ENCODE data around the gene DNER. TPM values are rescaled to one million over a fixed set of nuclear protein-coding genes. Genes with fewer than 3 reads are reported as not detected.
A peak's percentile ranks its signal among the peaks of the same experiment; 100 is the strongest.
"Not testable (repeated sequence)": the region's sequence is repeated elsewhere in the genome, so short reads cannot be mapped to it uniquely, and the experiment has no call there.

The DNER gene
- polyA plus RNA-seq, 12 donors, result 1.2 to 6.9 (median 2.2) TPM; not detected in 2

- DNase-seq, result no peak
These were observed 5.7 kb upstream of the DNER start for GRCh38 chr2:229719926-229720647.

GRCh38 chr2:229718057-229718456 is 3.7 kb upstream of the DNER start:
- no peak for DNase-seq

GRCh38 chr2:229715895-229716507 is 1.6 kb upstream of the DNER start:
- no peak for DNase-seq

GRCh38 chr2:229714736-229715541 is 584 bp upstream of the DNER start:
- peak; percentile 64 for DNase-seq

GRCh38 chr2:229713371-229714079 is 830 bp downstream of the DNER start:
- DNase-seq, result no peak

- DNase-seq, result no peak
These were observed 2.2 kb downstream of the DNER start for GRCh38 chr2:229712136-229712535.

GRCh38 chr2:229708335-229708734 is 6.0 kb downstream of the DNER start:
- no peak for DNase-seq

GRCh38 chr2:229703909-229704630 is 10.3 kb downstream of the DNER start:
- no peak for DNase-seq

GRCh38 chr2:229701716-229702115 is 12.6 kb downstream of the DNER start:
- DNase-seq, result no peak

GRCh38 chr2:229701062-229701461 is 13.3 kb downstream of the DNER start:
- no peak for DNase-seq

GRCh38 chr2:229695961-229696360 is 18.4 kb downstream of the DNER start:
- DNase-seq, result no peak

GRCh38 chr2:229693845-229694244 is 20.5 kb downstream of the DNER start:
- not testable (repeated sequence) for DNase-seq

- no peak for DNase-seq
These were observed 22.7 kb downstream of the DNER start for GRCh38 chr2:229691631-229692030.

- DNase-seq, result no peak
These were observed 25.0 kb downstream of the DNER start for GRCh38 chr2:229689307-229689839.

GRCh38 chr2:229688141-229688540 is 26.2 kb downstream of the DNER start:
- DNase-seq, result no peak

- no peak for DNase-seq
These were observed 28.0 kb downstream of the DNER start for GRCh38 chr2:229686122-229686919.

GRCh38 chr2:229684942-229685562 is 29.3 kb downstream of the DNER start:
- no peak for DNase-seq

- DNase-seq, result no peak
These were observed 34.8 kb downstream of the DNER start for GRCh38 chr2:229679393-229680125.

GRCh38 chr2:229675569-229675968 is 38.8 kb downstream of the DNER start:
- DNase-seq, result no peak

Data from muscle of arm (tissue), 12 donors.